Gastroesophageal sphincter (tissue), 4 donors: ENCODE data around the gene COMMD10. TPM values are rescaled to one million over a fixed set of nuclear protein-coding genes. Genes with fewer than 3 reads are reported as not detected.

Source experiments
- ATAC-seq: fragments of 150-250 bp; one replicate; pipeline ENCODE4 v1.9.1; 2016; ENCODE audit warnings: mild to moderate bottlenecking, moderate library complexity
- H3K27ac ChIP-seq, 4 donors: fragments of 200-600 bp; sonication (generic) in 3 of 4; 1 replicate in 3 of 4; 2 replicates in 1 of 4; pipeline ENCODE4 v1.5.1; 2016 to 2019
- H3K27me3 ChIP-seq: fragments of 200-600 bp; sonication (generic); one replicate; pipeline ENCODE4 v1.5.1; 2019
- H3K36me3 ChIP-seq, 2 donors: fragments of 200-600 bp; sonication (generic); one replicate each; pipeline ENCODE4 v1.5.1; 2019; ENCODE audit warnings: control low read depth in 1 of 2
- H3K4me1 ChIP-seq, 3 donors: fragments of 200-600 bp; sonication (generic); 1 replicate in 2 of 3; 2 replicates in 1 of 3; pipeline ENCODE4 v1.5.1; 2016 to 2019; ENCODE audit warnings: control low read depth in 2 of 3
- H3K4me3 ChIP-seq, 2 donors: fragments of 200-600 bp; sonication (generic); one replicate each; pipeline ENCODE4 v1.5.1; 2019; ENCODE audit warnings: mild to moderate bottlenecking in 1 of 2, moderate library complexity in 1 of 2
- H3K9me3 ChIP-seq, 3 donors: fragments of 200-600 bp; sonication (generic); one replicate each; pipeline ENCODE4 v1.5.1; 2017 to 2019; ENCODE audit warnings: control low read depth in 2 of 3
- CTCF ChIP-seq, 4 experiments: fragments of 200-600 bp in 2 of 4; fragments of 450-650 bp in 2 of 4; sonication (generic) in 1 of 4; IDR thresholded peaks; one replicate each; pipeline ENCODE4 v1.5.1; 2017 to 2019; ENCODE audit warnings: antibody characterized with exemption in 4 of 4, mild to moderate bottlenecking in 2 of 4, moderate library complexity in 2 of 4
- EP300 ChIP-seq: sonication (generic); formaldehyde crosslinking; IDR thresholded peaks from one replicate; pipeline ENCODE4 v1.6.1; 2017; ENCODE audit warnings: antibody characterized with exemption, mild to moderate bottlenecking
- POLR2A ChIP-seq, 2 donors: fragments of 450-650 bp; IDR thresholded peaks; one replicate each; pipeline ENCODE4 v1.6.1; 2017; ENCODE audit warnings: antibody characterized with exemption in 2 of 2, mild to moderate bottlenecking in 2 of 2, moderate library complexity in 1 of 2
- POLR2AphosphoS5 ChIP-seq: sonication (generic); formaldehyde crosslinking; IDR thresholded peaks from one replicate; pipeline ENCODE4 v1.6.1; 2017; ENCODE audit warnings: antibody characterized with exemption
- WGBS, 2 donors: methylation state at CpG; one replicate each; pipeline ENCODE4 v1.1.5; 2018; ENCODE audit warnings: low coverage in 1 of 2; 5-methylcytosine and 5-hydroxymethylcytosine counted together
- total RNA-seq, 4 donors: library from RNA; depleted of rRNA; stranded (reverse); fragments of >200 nt; gene quantifications; one replicate each; pipeline ENCODE4 v1.1.0, GENCODE V29; 2016

Gene COMMD10
- total RNA-seq, 4 donors from 2014 or later: 26.4 to 48.3 (median 29.6) TPM

GRCh38 chr5:116225281-116225922, 140.6 kb downstream of the COMMD10 start:
- Histone ChIP-seq H3K4me3 (no peak overlapping the region), H3K27ac (no peak overlapping the region), H3K27me3 (no peaks in the 10 kb centered on the region), H3K36me3 (no peaks in the 10 kb centered on the region), H3K9me3 (peaks cover 0 to 6% (median 0%) of the 10 kb centered on the region in 3 donors), H3K4me1 (no peaks in the 10 kb centered on the region)
- TF ChIP-seq EP300: no peak
- TF ChIP-seq CTCF (IDR thresholded peaks at IDR 0.05): no peak
- no peak for TF ChIP-seq POLR2AphosphoS5
- no peak for TF ChIP-seq POLR2A (IDR thresholded peaks at IDR 0.05)
- no peak for ATAC-seq

- Histone ChIP-seq H3K9me3 (peaks cover 0 to 3% (median 0%) of the 10 kb centered on the region in 3 donors), H3K27me3 (no peaks in the 10 kb centered on the region), H3K27ac (no peak overlapping the region), H3K36me3 (no peaks in the 10 kb centered on the region), H3K4me1 (no peaks in the 10 kb centered on the region), H3K4me3 (no peak overlapping the region)
- WGBS, 2 donors: 51 to 78% methylated on average over 3 of the region's 3 CpGs
- ATAC-seq: no peak
- no peak for TF ChIP-seq POLR2AphosphoS5
- no peak for TF ChIP-seq CTCF (IDR thresholded peaks at IDR 0.05)
- TF ChIP-seq EP300: no peak
- no peak for TF ChIP-seq POLR2A (IDR thresholded peaks at IDR 0.05)
These were observed 144.4 kb downstream of the COMMD10 start for GRCh38 chr5:116229131-116229689.

GRCh38 chr5:116231288-116231687, 146.5 kb downstream of the COMMD10 start:
- no peaks in the 10 kb centered on the region for H3K4me1 ChIP-seq
- TF ChIP-seq CTCF (IDR thresholded peaks at IDR 0.05): no peak
- no peak for TF ChIP-seq POLR2AphosphoS5
- no peak for TF ChIP-seq POLR2A (IDR thresholded peaks at IDR 0.05)
- no peak for TF ChIP-seq EP300
- no peak overlapping the region for H3K27ac ChIP-seq
- H3K9me3 ChIP-seq: no peaks in the 10 kb centered on the region
- no peaks in the 10 kb centered on the region for H3K36me3 ChIP-seq
- H3K27me3 ChIP-seq: no peaks in the 10 kb centered on the region
- H3K4me3 ChIP-seq: no peak overlapping the region
- WGBS, 2 donors: 83 to 90% methylated on average over 2 of the region's 2 CpGs
- no peak for ATAC-seq

DNA sequence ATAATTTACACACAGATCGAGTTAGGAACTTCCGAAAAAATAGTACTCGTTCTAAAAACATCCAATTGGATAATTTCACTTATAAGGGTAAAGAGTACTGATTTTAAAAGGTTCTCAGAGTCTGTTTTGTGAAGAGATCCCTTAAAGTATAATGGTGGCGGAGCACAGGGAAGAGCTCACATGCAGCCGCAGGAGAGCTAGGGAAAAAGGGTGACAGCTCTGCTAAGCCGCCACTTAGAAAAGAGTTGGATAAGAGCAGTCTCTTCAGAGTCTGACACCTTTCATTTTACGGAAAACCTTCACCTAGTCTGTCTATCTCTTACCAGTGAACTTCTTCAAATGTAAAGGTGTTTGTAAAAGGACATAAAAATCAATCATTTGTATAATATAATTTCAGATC, 149.9 kb downstream of the COMMD10 start:
- Histone ChIP-seq H3K4me3 (no peak overlapping the region), H3K4me1 (no peaks in the 10 kb centered on the region), H3K27ac (no peak overlapping the region), H3K27me3 (no peaks in the 10 kb centered on the region), H3K36me3 (no peaks in the 10 kb centered on the region), H3K9me3 (no peaks in the 10 kb centered on the region)
- ATAC-seq: no peak
- TF ChIP-seq POLR2A (IDR thresholded peaks at IDR 0.05) (no peak), CTCF (IDR thresholded peaks at IDR 0.05) (no peak), EP300 (no peak), POLR2AphosphoS5 (no peak)
- WGBS, 2 donors: 94 to 95% methylated on average over 4 to 7 of the region's 7 CpGs

DNA sequence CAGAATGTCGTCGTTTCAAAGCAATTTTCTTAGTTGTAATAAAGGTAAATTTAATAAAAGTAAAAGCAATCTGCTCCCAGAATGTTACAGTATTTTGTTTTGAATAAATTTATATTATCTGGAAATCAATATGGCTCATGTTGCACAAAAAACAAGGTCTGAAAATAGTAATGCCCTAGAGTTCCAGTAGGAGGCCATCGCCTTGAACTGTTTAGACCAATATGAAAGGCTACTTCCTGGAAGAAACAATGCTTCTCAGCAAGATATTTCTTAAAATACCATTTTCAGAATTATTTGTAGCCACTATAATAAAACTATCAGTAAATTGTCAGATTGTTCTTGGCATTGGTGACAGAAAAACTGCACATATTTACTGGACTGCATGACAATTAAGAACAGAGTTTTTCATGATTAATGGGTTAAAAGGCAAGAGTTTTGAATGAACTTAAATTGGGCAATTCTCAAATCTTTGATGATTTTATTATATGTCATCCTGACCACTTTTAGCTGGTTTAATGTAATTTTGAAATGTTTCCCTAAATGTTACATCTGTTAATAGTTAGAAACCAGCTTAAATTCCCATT, 153.2 kb downstream of the COMMD10 start:
- no peak for ATAC-seq
- H3K27ac ChIP-seq: no peak overlapping the region
- TF ChIP-seq EP300 (no peak), CTCF (IDR thresholded peaks at IDR 0.05) (no peak), POLR2AphosphoS5 (no peak), POLR2A (IDR thresholded peaks at IDR 0.05) (no peak)
- WGBS, 2 donors: 91 to 99% methylated on average over 3 of the region's 3 CpGs
- peaks cover 0 to 8% (median 3%) of the 10 kb centered on the region in 3 donors for H3K4me1 ChIP-seq
- H3K4me3 ChIP-seq: no peak overlapping the region
- no peaks in the 10 kb centered on the region for H3K36me3 ChIP-seq
- H3K9me3 ChIP-seq: no peaks in the 10 kb centered on the region
- no peaks in the 10 kb centered on the region for H3K27me3 ChIP-seq
